Ureter (tissue), 1 donor: ENCODE results near the gene ERC2. TPM values are rescaled to one million over a fixed set of nuclear protein-coding genes. Genes with fewer than 3 reads are reported as not detected.

Experiments used
- DNase-seq: peaks from one replicate; pipeline ENCODE4 v3.0.0-alpha.2; 2020; ENCODE audit warnings: low spot score
- total RNA-seq: library from RNA; stranded (reverse); gene quantifications from one replicate; pipeline ENCODE4 v1.2.4, GENCODE V29; 2023
- donor health status: DM: yes; HTN: yes; CAD: no.

ERC2 gene
- total RNA-seq, 1 donor from 2014 or later = 1.1 TPM

GRCh38 chr3:56366641-56367162 is 101.6 kb downstream of the ERC2 start:
- DNase-seq = no peak

GRCh38 chr3:56365905-56366640 is 102.2 kb downstream of the ERC2 start:
- no peak for DNase-seq

- DNase-seq = no peak
These were observed 103.6 kb downstream of the ERC2 start for GRCh38 chr3:56364665-56365064.

GRCh38 chr3:56363720-56364119 is 104.5 kb downstream of the ERC2 start:
- no peak for DNase-seq

- DNase-seq = no peak
These were observed 106.5 kb downstream of the ERC2 start for GRCh38 chr3:56361731-56362130.

- DNase-seq = no peak
These were observed 111.0 kb downstream of the ERC2 start for GRCh38 chr3:56357266-56357665.

GRCh38 chr3:56356808-56357207 is 111.5 kb downstream of the ERC2 start:
- no peak for DNase-seq

- DNase-seq = no peak
These were observed 112.6 kb downstream of the ERC2 start for GRCh38 chr3:56355570-56356185.

- no peak for DNase-seq
These were observed 116.7 kb downstream of the ERC2 start for GRCh38 chr3:56351537-56351936.

GRCh38 chr3:56347219-56347871 is 120.9 kb downstream of the ERC2 start:
- DNase-seq = no peak

GRCh38 chr3:56342475-56342874 is 125.8 kb downstream of the ERC2 start:
- DNase-seq = no peak

- no peak for DNase-seq
These were observed 128.6 kb downstream of the ERC2 start for GRCh38 chr3:56339671-56340070.

- no peak for DNase-seq
These were observed 129.0 kb downstream of the ERC2 start for GRCh38 chr3:56339244-56339643.

GRCh38 chr3:56336023-56336422 is 132.2 kb downstream of the ERC2 start:
- DNase-seq = no peak

- DNase-seq = no peak
These were observed 143.8 kb downstream of the ERC2 start for GRCh38 chr3:56324473-56324872.

GRCh38 chr3:56323986-56324420 is 144.3 kb downstream of the ERC2 start:
- DNase-seq = no peak

GRCh38 chr3:56322862-56323261 is 145.4 kb downstream of the ERC2 start:
- DNase-seq = no peak

GRCh38 chr3:56321892-56322291 is 146.4 kb downstream of the ERC2 start:
- DNase-seq = no peak

GRCh38 chr3:56321383-56321782 is 146.9 kb downstream of the ERC2 start:
- DNase-seq = no peak

GRCh38 chr3:56320883-56321282 is 147.4 kb downstream of the ERC2 start:
- no peak for DNase-seq

GRCh38 chr3:56318891-56319290 is 149.4 kb downstream of the ERC2 start:
- DNase-seq = no peak

GRCh38 chr3:56316944-56317343 is 151.3 kb downstream of the ERC2 start:
- DNase-seq = no peak

- DNase-seq = no peak
These were observed 153.4 kb downstream of the ERC2 start for GRCh38 chr3:56314842-56315241.
